Measurements from ENCODE around the gene KRTAP10-1. TPM values are rescaled to one million over a fixed set of nuclear protein-coding genes. Genes with fewer than 3 reads are reported as not detected.
"Not testable (repeated sequence)": the region's sequence is repeated elsewhere in the genome, so short reads cannot be mapped to it uniquely, and the experiment has no call there.

Gene KRTAP10-1
- polyA plus RNA-seq, 10 donors: not detected

GRCh38 chr21:44571844-44572782 lies 32.1 kb upstream of the KRTAP10-1 start:
- DNase-seq: no peak

- no peak for DNase-seq
Observed at GRCh38 chr21:44571296-44571695, 31.3 kb upstream of the KRTAP10-1 start.

DNA sequence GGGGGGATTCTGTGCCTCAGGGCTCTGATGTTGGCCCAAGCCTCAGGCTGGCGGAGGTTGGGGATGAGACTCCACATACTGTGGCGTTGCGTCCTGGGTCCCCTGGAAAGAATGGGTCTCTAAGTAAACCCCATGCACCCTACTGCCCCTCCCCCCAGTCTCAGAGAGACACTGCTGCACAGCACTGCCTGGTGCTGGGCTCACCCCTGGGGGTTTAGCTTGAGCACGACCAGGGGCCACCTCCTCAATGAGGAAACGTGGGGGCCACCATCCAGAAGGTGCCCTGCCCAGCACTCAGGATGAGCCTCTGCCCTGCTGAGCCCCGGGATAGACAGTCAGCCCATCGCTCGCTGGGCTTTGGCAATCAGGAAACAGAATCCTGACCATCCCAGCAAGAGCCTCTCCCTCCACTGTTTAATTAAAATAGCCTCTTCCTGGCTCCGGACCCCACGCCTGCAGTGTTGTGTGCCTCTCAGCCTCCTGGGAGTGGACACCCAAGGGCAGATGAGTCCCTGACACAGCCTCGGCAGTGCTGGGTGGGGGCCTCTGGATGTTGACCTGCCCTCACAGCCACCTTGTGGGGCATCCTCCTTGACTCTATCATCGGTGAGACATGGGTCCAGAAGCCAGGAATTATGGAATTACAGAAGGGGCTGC lies 30.0 kb upstream of the KRTAP10-1 start:
- DNase-seq: no peak

DNA sequence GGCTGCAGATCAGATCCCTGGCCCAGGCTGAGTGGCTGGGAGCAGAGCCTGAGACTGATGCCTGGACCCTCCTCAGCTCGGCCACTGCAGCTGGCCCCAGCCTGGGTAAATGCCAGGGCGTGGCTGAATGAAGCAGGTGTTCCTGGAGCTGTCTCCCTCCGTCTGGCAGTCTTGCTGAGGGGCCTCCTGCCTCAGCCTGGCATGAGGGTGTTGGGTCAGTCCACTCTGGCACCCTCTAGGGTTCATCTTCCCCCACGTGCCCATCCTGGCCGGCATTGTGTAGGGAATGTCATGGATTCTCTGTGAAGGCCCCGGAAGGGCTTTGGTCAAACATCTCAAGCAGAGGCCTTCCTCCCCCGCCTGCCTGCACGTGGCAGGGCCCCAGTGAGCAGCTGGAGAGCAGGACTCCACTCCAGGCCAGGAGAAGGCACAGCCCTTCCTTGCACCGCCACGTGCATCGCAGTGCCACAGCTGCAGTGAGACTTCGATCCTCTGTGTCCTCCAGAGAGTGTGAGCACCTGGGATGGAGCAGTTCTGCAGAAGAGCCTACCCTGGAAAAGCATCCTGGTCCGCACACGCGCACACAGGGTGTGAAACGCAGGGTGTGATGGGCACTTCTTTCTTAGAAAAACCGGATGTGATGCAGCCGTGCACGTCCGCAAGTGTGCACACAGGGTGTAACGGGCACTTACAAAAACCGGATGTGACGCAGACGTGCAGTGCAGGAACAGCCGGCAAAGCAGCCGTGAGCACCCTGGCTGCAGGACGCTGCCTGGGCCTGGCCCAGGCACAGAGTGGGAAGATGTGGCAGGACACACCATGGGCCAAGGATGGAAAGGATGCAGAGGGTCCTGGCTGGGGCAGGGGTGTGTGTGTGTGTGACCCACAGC lies 28.9 kb upstream of the KRTAP10-1 start:
- peak in 1 of 3 donors; percentile 32 for DNase-seq

GRCh38 chr21:44568261-44568660 lies 28.3 kb upstream of the KRTAP10-1 start:
- DNase-seq: no peak

- no peak for DNase-seq
Observed at GRCh38 chr21:44567481-44568171, 27.6 kb upstream of the KRTAP10-1 start.

DNA sequence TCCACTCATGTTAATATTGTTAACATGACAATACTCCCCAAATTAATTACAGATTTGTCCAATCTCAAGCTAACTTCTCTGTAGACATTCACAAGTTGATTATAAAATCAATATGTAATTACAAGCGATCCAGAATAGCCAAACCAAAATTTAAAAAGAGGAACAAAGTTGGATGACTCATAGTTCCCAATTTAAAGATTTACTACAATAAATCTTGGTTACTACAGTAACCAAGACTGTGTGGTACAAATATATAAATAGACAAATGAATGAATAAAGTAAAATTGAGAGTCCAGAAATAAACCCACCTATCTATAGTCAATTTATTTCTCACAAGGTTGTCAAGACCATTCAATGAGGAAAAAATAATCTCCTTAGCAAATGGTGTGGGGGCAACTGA lies 26.4 kb upstream of the KRTAP10-1 start:
- no peak for DNase-seq

- no peak for DNase-seq
Observed at GRCh38 chr21:44564886-44565598, 25.0 kb upstream of the KRTAP10-1 start.

GRCh38 chr21:44564099-44564498 lies 24.1 kb upstream of the KRTAP10-1 start:
- DNase-seq: no peak

GRCh38 chr21:44558695-44559094 lies 18.7 kb upstream of the KRTAP10-1 start, which contains the start of gene KRTAP10-3:
TSS of gene KRTAP10-3 (minus strand) at chr21:44558795. CDS start at chr21:44558715, 80 bp downstream.
- no peak for DNase-seq

DNA sequence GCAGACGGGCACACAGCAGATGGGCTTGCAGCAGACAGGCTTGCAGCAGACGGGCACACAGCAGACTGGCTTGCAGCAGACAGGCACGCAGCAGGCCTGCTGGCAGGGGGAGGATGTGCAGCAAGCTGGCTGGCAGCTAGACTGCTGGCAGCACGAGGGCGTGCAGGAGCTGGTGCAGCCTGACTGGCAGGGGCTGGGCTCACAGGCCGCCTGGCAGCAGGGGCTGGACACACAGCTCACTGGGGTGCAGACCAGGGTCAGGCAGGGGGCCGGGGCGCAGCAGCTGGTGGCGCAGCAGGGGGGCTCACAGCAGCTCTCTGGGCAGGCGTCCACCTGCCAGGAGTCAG lies 18.3 kb upstream of the KRTAP10-1 start:
- not testable (repeated sequence) for DNase-seq

- DNase-seq: no peak
Observed at GRCh38 chr21:44557491-44558328, 17.7 kb upstream of the KRTAP10-1 start.

DNA sequence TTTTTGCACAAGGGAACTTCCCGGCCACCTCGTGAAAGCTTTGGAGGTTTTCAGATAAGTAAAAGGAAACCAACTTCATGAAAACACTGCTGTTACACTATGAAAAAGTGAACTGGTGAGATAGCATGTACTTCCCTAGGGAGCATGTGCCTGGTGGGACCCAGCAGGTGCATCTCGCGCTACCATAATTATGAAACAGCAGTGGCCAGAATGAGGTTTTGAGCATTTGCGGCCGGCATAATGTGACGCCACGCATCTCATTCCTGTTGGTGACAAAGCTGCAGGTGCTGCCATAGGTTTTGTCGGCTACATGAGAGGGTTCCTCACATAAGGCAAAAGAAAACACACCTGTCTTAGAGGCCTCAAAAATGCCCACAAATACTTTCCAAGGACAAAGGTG lies 16.9 kb upstream of the KRTAP10-1 start:
- DNase-seq: no peak

DNA sequence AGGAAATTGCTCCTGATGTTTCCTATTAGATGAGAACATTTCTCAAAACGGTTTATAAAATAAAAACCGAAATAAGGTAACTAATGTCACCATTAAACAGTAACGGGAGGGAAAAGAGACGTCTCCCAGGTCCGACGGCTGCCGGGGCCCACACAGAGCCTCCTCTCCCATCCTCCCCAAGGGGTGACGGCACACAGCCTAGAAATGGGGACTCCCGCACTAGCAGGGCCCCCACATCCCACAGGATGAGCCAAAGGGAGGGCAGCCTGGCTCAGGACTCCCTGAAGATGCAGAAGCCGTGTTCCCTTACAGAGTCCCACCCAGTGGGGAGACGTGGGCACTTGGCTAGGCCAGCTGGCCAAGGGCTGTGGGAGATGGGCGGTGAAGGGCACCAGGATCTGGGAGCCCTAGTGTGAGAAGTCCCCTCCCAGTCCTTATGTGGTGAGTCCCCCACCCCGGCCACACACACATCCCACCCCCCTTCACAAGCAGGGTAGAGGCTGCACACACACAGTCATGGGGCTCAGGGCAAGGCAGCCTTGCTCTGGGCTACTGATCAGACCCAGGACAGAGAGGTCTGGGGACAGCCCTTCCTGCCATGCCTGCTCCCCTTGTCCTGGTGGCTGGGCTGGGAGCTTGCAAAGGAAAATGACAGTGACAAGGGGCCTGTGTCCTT lies 15.3 kb upstream of the KRTAP10-1 start:
- no peak for DNase-seq

GRCh38 chr21:44552681-44553080 lies 12.7 kb upstream of the KRTAP10-1 start:
- no peak for DNase-seq

DNA sequence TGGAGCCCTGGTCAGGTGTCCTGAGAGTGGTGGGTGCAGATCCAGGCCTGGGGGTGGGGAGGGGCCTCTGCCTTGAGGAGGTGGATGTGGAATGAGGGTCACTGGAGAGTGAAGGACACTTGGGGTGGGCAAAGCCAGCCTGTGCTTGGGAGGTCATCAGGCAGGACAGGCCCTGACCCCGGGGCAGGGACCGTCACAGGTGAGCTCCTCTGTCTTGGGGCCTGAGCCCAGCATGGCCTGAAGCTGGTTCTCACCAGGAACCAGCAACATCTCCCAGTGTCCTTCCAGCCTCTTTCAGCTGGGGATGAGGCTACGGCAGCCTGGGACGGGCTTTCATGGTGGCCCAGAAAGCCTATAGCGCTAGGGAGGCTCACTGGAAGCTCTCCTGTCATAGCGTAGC lies 12.1 kb upstream of the KRTAP10-1 start:
- DNase-seq: no peak

- no peak for DNase-seq
Observed at GRCh38 chr21:44551340-44551961, 11.5 kb upstream of the KRTAP10-1 start, which contains the start of gene KRTAP10-2. TSS of gene KRTAP10-2 (minus strand) at chr21:44551505. CDS start at chr21:44551458, 47 bp downstream.

DNA sequence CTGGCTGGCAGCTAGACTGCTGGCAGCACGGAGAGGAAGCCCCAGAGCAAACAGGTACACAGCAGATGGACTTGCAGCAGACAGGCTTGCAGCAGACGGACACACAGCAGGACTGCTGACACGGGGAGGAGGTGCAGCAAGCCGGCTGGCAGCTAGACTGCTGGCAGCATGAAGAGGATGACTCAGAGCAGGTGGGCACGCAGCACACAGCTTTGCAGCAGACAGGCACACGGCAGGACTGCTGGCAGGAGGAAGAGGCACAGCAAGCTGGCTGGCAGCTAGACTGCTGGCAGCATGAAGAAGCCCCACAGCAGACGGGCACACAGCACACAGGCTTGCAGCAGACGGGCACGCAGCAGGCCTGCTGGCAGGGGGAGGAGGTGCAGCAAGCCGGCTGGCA lies 10.8 kb upstream of the KRTAP10-1 start:
- DNase-seq: no peak

- not testable (repeated sequence) for DNase-seq
Observed at GRCh38 chr21:44550285-44550684, 10.3 kb upstream of the KRTAP10-1 start.

All from muscle of back (tissue), 11 donors.